Femur (tissue), 1 donor: ENCODE results near the gene PLRG1.

Experiments used
- DNase-seq: peaks from one replicate; pipeline ENCODE4 v3.0.0-alpha.2; 2017

The PLRG1 gene

GRCh38 chr4:154573190-154573870 is 23.1 kb upstream of the PLRG1 start:
- DNase-seq: no peak

GRCh38 chr4:154569584-154569983 is 19.4 kb upstream of the PLRG1 start:
- DNase-seq: no peak

- no peak for DNase-seq
Observed at GRCh38 chr4:154569028-154569427, 18.8 kb upstream of the PLRG1 start.

- no peak for DNase-seq
Observed at GRCh38 chr4:154566639-154567204, 16.5 kb upstream of the PLRG1 start.

GRCh38 chr4:154565704-154566103 is 15.5 kb upstream of the PLRG1 start:
- DNase-seq: no peak

- no peak for DNase-seq
Observed at GRCh38 chr4:154564311-154564710, 14.1 kb upstream of the PLRG1 start.

- no peak for DNase-seq
Observed at GRCh38 chr4:154562697-154563254, 12.6 kb upstream of the PLRG1 start, which contains the start of gene FGB. FGB (plus strand) TSS chr4:154563011; CDS start chr4:154563019, 8 bp downstream.

GRCh38 chr4:154560824-154561231 is 10.6 kb upstream of the PLRG1 start:
- no peak for DNase-seq

- no peak for DNase-seq
Observed at GRCh38 chr4:154560419-154560801, 10.2 kb upstream of the PLRG1 start.

GRCh38 chr4:154559494-154560418 is 9.6 kb upstream of the PLRG1 start:
- DNase-seq: no peak

- DNase-seq: no peak
Observed at GRCh38 chr4:154559141-154559493, 8.9 kb upstream of the PLRG1 start.

GRCh38 chr4:154551872-154552686 is 1.9 kb upstream of the PLRG1 start:
- DNase-seq: peak; percentile 84

- no peak for DNase-seq
Observed at GRCh38 chr4:154545689-154546088, 4.5 kb downstream of the PLRG1 start.

GRCh38 chr4:154542271-154542879 is 7.8 kb downstream of the PLRG1 start:
- no peak for DNase-seq

GRCh38 chr4:154534296-154534695 is 15.9 kb downstream of the PLRG1 start:
- DNase-seq: no peak

- DNase-seq: peak; percentile 40
Observed at GRCh38 chr4:154529728-154530519, 20.3 kb downstream of the PLRG1 start.

- no peak for DNase-seq
Observed at GRCh38 chr4:154528869-154529268, 21.3 kb downstream of the PLRG1 start.

GRCh38 chr4:154527308-154527707 is 22.9 kb downstream of the PLRG1 start:
- DNase-seq: no peak

GRCh38 chr4:154526151-154526550 is 24.0 kb downstream of the PLRG1 start:
- DNase-seq: no peak

GRCh38 chr4:154521607-154522006 is 28.6 kb downstream of the PLRG1 start:
- DNase-seq: no peak

- DNase-seq: no peak
Observed at GRCh38 chr4:154519214-154519613, 31.0 kb downstream of the PLRG1 start.
